Esophagus muscularis mucosa (tissue), 3 donors: ENCODE data around the gene CDR2.

Experiments used
- CTCF ChIP-seq, 3 experiments: fragments of 200-600 bp in 2 of 3; fragments of 450-650 bp in 1 of 3; sonication (generic) in 2 of 3; IDR thresholded peaks; one replicate each; pipeline ENCODE4 v1.5.1; 2017 to 2019; ENCODE audit warnings: antibody characterized with exemption in 3 of 3, mild to moderate bottlenecking in 2 of 3, moderate library complexity in 1 of 3
- POLR2A ChIP-seq: fragments of 450-650 bp; IDR thresholded peaks from one replicate; pipeline ENCODE4 v1.6.1; 2017; ENCODE audit warnings: antibody characterized with exemption, moderate library complexity, mild to moderate bottlenecking, low read depth
- POLR2AphosphoS5 ChIP-seq, 2 donors: sonication (generic); formaldehyde crosslinking; IDR thresholded peaks; one replicate each; pipeline ENCODE4 v1.6.1; 2017; ENCODE audit warnings: antibody characterized with exemption in 2 of 2

GRCh38 chr16:22419908-22420307, 45.5 kb upstream of the CDR2 start:
- TF ChIP-seq POLR2A (no peak), CTCF (IDR thresholded peaks at IDR 0.05) (no peak), POLR2AphosphoS5 (IDR thresholded peaks at IDR 0.05) (no peak)
